PC-9 (cell line): ENCODE measurements around the gene CBX5. TPM values are rescaled to one million over a fixed set of nuclear protein-coding genes. Genes with fewer than 3 reads are reported as not detected.

Source experiments
- BruUV-seq: library from RNA; stranded (reverse); fragments of 400-500 nt; replicated peaks from 2 replicates; lab custom pipeline; 2021; lab: Mats Ljungman, UMichigan
- CTCF ChIA-PET: fragments of 300-600 bp; sonication (Branson Sonifier 250); formaldehyde crosslinking; loops from one replicate; lab custom pipeline; 2022; ENCODE audit warnings: antibody characterized with exemption; lab: Charles Lee
- POLR2A ChIA-PET: fragments of 300-600 bp; sonication (Branson Sonifier 250); formaldehyde crosslinking; loops from one replicate; lab custom pipeline; 2022; ENCODE audit warnings: antibody characterized with exemption; ENCODE audit not compliant: unreplicated experiment; lab: Charles Lee
- DNase-seq, 2 experiments: peaks; one replicate each; pipeline versions ENCODE4 v3.0.0 to v3.0.0-alpha.2; 2015 to 2022; ENCODE audit warnings: mixed read lengths in 1 of 2
- H2AFZ ChIP-seq: fragments of 200-600 bp; sonication (generic); 2 replicates; pipeline ENCODE4 v1.8.1; 2017; ENCODE audit warnings: antibody characterized with exemption
- H3F3A ChIP-seq: fragments of 200-600 bp; sonication (generic); 2 replicates; pipeline ENCODE4 v1.8.1; 2017; ENCODE audit warnings: antibody characterized with exemption, mild to moderate bottlenecking, low read depth; ENCODE audit not compliant: insufficient read depth
- H3K27ac ChIP-seq: fragments of 200-600 bp; sonication (generic); 2 replicates; pipeline ENCODE4 v1.6.1; 2016; ENCODE audit warnings: mixed run types
- H3K27me3 ChIP-seq: fragments of 200-600 bp; sonication (generic); 2 replicates; pipeline ENCODE4 v1.6.1; 2016; ENCODE audit warnings: low read depth, mixed run types; ENCODE audit not compliant: insufficient read depth
- H3K36me3 ChIP-seq: fragments of 200-600 bp; sonication (generic); 2 replicates; pipeline ENCODE4 v1.6.1; 2016; ENCODE audit warnings: low read depth, mixed run types
- H3K4me1 ChIP-seq: fragments of 200-600 bp; sonication (generic); replicated peaks from 2 replicates; pipeline ENCODE4 v1.6.1; 2016; ENCODE audit warnings: mixed run types; ENCODE audit not compliant: insufficient read depth
- H3K4me2 ChIP-seq: fragments of 200-600 bp; sonication (generic); 2 replicates; pipeline ENCODE4 v1.6.1; 2017; ENCODE audit warnings: mixed run types
- H3K4me3 ChIP-seq: fragments of 200-600 bp; sonication (generic); 2 replicates; pipeline ENCODE4 v1.6.1; 2016; ENCODE audit warnings: mixed run types
- H3K79me2 ChIP-seq: fragments of 200-600 bp; sonication (generic); 2 replicates; pipeline ENCODE4 v1.6.1; 2017; ENCODE audit warnings: low read depth, mixed run types
- H3K9me2 ChIP-seq: fragments of 200-600 bp; sonication (generic); 2 replicates; pipeline ENCODE4 v1.8.1; 2017; ENCODE audit warnings: mild to moderate bottlenecking; ENCODE audit not compliant: insufficient read depth
- H3K9me3 ChIP-seq: fragments of 200-600 bp; sonication (generic); 2 replicates; pipeline ENCODE4 v1.8.1; 2016; ENCODE audit warnings: low read depth; ENCODE audit not compliant: insufficient read depth
- H4K20me1 ChIP-seq: fragments of 200-600 bp; sonication (generic); 2 replicates; pipeline ENCODE4 v1.8.1; 2017; ENCODE audit not compliant: insufficient read depth
- EZH2 ChIP-seq: fragments of 200-600 bp; sonication (generic); IDR thresholded peaks from 2 replicates; pipeline ENCODE4 v1.8.0; 2017; ENCODE audit warnings: antibody characterized with exemption, low read depth
- intact Hi-C: fragments of 100-400 bp; cut with micrococcal nuclease; formaldehyde crosslinking; loops from one replicate; pipeline ENCODE4 v1.10.0; 2022; ENCODE audit not compliant: unreplicated experiment
- total RNA-seq: library from RNA; stranded (reverse); gene quantifications from 2 replicates; pipeline ENCODE4 v1.2.3, GENCODE V29; 2021
- TF ChIP-seq, protein P1 (sequence below): fragments of 200-600 bp; sonication (generic); conservative IDR thresholded peaks from 2 replicates; pipeline ENCODE4 v1.6.1; 2017; ENCODE audit warnings: mixed run types, antibody characterized with exemption, mild to moderate bottlenecking, moderate library complexity

CBX5 gene
- total RNA-seq, 1 experiment from 2014 or later = 154 TPM

DNA sequence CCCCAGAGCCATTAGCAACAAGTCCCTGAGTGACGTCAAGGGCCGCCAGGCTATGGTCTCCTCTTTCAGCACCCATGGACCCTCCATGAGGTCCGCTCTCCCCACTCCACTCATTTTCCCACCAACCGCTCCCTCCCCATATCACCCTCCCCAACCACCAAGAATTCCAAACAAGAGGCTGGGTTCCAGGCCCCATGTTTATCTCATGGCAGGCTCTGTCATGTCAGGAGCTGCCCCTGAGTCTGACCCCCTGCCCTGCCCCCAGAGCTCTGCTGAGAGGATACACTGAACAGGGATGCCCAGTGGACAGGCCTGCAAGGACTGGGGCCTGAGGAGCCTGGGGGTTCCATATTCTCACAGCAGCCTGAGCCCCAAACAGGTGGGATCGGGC lies 69.5 kb downstream of the CBX5 start:
- intact Hi-C loops = no loop called here
- Histone ChIP-seq H3K79me2 (no peaks in the 10 kb centered on the region), H3K9me2 (no peaks in the 10 kb centered on the region), H3K27ac (no peak overlapping the region), H2AFZ (no peak overlapping the region), H3K27me3 (no peaks in the 10 kb centered on the region), H3K4me2 (no peak overlapping the region), H3K36me3 (no peaks in the 10 kb centered on the region), H4K20me1 (no peaks in the 10 kb centered on the region), H3K4me3 (no peak overlapping the region), H3K4me1 (no peaks in the 10 kb centered on the region; the same call in 1 of the 2 replicates), H3K9me3 (no peaks in the 10 kb centered on the region), H3F3A (no peaks in the 10 kb centered on the region; the same call in 1 of the 2 replicates)
- CTCF ChIA-PET = no interaction called here
- TF ChIP-seq EZH2 = no peak
- TF ChIP-seq, protein P1, sequence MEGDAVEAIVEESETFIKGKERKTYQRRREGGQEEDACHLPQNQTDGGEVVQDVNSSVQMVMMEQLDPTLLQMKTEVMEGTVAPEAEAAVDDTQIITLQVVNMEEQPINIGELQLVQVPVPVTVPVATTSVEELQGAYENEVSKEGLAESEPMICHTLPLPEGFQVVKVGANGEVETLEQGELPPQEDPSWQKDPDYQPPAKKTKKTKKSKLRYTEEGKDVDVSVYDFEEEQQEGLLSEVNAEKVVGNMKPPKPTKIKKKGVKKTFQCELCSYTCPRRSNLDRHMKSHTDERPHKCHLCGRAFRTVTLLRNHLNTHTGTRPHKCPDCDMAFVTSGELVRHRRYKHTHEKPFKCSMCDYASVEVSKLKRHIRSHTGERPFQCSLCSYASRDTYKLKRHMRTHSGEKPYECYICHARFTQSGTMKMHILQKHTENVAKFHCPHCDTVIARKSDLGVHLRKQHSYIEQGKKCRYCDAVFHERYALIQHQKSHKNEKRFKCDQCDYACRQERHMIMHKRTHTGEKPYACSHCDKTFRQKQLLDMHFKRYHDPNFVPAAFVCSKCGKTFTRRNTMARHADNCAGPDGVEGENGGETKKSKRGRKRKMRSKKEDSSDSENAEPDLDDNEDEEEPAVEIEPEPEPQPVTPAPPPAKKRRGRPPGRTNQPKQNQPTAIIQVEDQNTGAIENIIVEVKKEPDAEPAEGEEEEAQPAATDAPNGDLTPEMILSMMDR = no peak
- no TSS peak for BruUV-seq
- POLR2A ChIA-PET = no interaction called here
- DNase-seq = no peak

DNA sequence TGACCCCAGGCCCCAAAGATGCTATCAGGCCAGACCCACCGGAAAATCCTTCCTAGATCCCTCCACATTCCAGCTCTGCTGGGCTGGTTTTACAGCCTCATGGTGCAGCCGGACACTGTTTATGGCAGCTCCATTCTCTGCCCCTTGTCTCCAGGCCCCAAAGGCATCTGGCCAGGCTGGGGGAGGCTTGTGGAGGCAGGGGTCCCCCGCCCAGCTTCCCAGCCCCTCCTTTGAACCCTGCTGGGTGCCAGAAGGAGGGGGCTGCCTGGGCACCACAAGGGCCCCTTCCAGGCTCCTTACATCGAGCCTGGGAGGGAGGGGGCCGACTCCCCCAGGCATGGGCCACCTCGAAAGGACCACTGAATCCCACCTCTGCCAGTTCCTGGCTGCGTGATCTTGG lies 71.3 kb downstream of the CBX5 start:
- no peak overlapping the region for H3K4me2 ChIP-seq
- no peak overlapping the region for H3K4me3 ChIP-seq
- intact Hi-C loops = loop anchor here (1.0 to 10.0 kb wide), 3 partner anchors 202 to 884 kb away; partner anchors contain the start of gene AAAS
- no peak overlapping the region for H3K27ac ChIP-seq
- no peaks in the 10 kb centered on the region for H4K20me1 ChIP-seq
- no peaks in the 10 kb centered on the region for H3K79me2 ChIP-seq
- POLR2A ChIA-PET = no interaction called here
- BruUV-seq = no TSS peak
- H3K4me1 ChIP-seq = no peaks in the 10 kb centered on the region
- no peaks in the 10 kb centered on the region for H3K9me2 ChIP-seq
- no peaks in the 10 kb centered on the region for H3K27me3 ChIP-seq
- DNase-seq = no peak
- H2AFZ ChIP-seq = no peak overlapping the region
- H3F3A ChIP-seq = no peaks in the 10 kb centered on the region
- no peaks in the 10 kb centered on the region for H3K9me3 ChIP-seq
- no peaks in the 10 kb centered on the region for H3K36me3 ChIP-seq
- CTCF ChIA-PET = interaction anchor here (1.1 to 1.7 kb wide), 3 partner anchors 17 to 463 kb away, joined by 3 to 5 read pairs (median 4); partner anchors contain the start of gene HOXC10
- TF ChIP-seq EZH2 = no peak
- TF ChIP-seq, protein P1 = no peak

DNA sequence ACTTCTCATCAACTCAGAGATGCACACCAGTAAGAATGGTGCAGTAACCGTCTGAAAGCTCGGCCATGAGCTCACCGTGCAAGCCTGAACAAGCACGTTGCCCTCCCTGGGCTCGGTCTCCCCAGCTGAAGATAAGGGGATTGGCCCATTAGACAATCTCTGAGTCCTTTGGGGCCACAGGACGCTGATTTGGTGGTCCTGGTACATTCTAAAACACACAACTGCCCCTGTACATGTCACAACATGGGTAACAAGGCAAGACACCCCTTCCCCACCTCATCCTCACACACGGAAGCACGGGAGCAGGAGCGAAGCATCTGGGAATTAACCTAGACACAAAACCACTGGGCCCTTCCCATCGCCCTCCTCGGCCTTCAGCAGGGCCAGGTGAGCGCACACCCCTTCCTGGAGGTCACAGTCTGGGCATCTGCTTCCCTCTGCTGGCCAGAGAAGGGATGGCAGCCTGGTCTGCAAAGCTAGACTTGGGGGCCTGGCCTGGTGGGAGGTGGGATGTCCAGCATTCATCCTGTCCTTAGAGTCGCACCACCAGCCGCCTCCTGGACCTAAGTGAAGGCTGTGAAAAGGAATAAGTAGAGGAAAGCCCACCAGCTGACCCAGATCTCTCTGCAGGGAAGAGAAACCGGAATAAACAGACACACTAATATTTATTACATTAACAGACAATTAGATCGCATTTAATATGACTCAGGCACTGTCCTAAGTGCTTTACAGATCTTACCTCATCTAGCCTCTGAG lies 72.2 kb downstream of the CBX5 start:
- Histone ChIP-seq H4K20me1 (no peaks in the 10 kb centered on the region), H3K79me2 (no peaks in the 10 kb centered on the region), H3K9me3 (no peaks in the 10 kb centered on the region), H3K36me3 (no peaks in the 10 kb centered on the region), H3K4me1 (no peaks in the 10 kb centered on the region), H3K27me3 (no peaks in the 10 kb centered on the region), H3K4me2 (0 out of 2 replicates have a peak overlapping the region, but pooled peaks have one; percentile 14), H3K27ac (no peak overlapping the region), H3K4me3 (no peak overlapping the region), H2AFZ (no peak overlapping the region), H3K9me2 (no peaks in the 10 kb centered on the region), H3F3A (no peaks in the 10 kb centered on the region)
- TF ChIP-seq, protein P1 = peak; percentile 96
- no peak for TF ChIP-seq EZH2
- ChIA-PET CTCF (interaction anchor here (0.5 to 1.7 kb wide), 9 partner anchors 12 to 463 kb away, joined by 3 to 9 read pairs (median 4); partner anchors contain the start of gene HOXC10), POLR2A (interaction anchor here (0.5 to 0.7 kb wide), 2 partner anchors 21 to 786 kb away, joined by 6 to 20 read pairs; no protein-coding TSS in a partner anchor)
- intact Hi-C loops = loop anchor here (1.0 to 10.0 kb wide), 3 partner anchors 201 to 883 kb away; partner anchors contain the start of gene AAAS
- peak; percentile 62 to 82 for DNase-seq
- no TSS peak for BruUV-seq
